MM.1S (cell line): ENCODE data around the gene POFUT2.

Source experiments
- EZH2 ChIP-seq: fragments of 300-600 bp; sonication (generic); optimal IDR thresholded peaks from 2 replicates; pipeline ENCODE3; 2017; ENCODE audit warnings: low read depth, mild to moderate bottlenecking, antibody characterized with exemption, low read length, mixed read lengths
- EZH2phosphoT487 ChIP-seq: fragments of 300-600 bp; sonication (generic); IDR thresholded peaks from 2 replicates; pipeline ENCODE4 v1.6.1; 2018; ENCODE audit warnings: antibody characterized with exemption, low read length
- TF ChIP-seq, protein P1 (sequence below): fragments of 300-600 bp; sonication (generic); IDR thresholded peaks from 2 replicates; pipeline ENCODE4 v1.5.1; 2016; ENCODE audit warnings: antibody characterized with exemption, low read length, mixed read lengths

DNA sequence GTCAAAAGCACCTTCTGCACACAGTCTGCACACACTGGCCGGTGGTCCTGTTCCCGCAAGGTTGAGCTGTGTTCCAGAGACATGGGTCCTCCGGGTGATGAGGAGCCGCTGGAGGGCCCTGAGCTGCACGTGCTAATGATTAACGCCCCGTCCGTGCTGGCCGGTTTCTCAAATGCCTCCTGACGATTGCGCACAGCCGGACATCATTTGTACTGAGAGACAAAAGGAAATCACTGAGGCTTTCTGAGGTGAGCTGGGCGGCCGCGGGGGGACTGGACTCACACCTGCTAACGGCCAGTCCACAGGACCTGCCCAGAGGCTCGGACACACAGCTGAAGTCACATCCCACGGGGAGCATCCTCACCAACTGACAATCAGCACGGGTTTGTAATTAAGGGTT, 29.2 kb downstream of the POFUT2 start:
- TF ChIP-seq, protein P1, sequence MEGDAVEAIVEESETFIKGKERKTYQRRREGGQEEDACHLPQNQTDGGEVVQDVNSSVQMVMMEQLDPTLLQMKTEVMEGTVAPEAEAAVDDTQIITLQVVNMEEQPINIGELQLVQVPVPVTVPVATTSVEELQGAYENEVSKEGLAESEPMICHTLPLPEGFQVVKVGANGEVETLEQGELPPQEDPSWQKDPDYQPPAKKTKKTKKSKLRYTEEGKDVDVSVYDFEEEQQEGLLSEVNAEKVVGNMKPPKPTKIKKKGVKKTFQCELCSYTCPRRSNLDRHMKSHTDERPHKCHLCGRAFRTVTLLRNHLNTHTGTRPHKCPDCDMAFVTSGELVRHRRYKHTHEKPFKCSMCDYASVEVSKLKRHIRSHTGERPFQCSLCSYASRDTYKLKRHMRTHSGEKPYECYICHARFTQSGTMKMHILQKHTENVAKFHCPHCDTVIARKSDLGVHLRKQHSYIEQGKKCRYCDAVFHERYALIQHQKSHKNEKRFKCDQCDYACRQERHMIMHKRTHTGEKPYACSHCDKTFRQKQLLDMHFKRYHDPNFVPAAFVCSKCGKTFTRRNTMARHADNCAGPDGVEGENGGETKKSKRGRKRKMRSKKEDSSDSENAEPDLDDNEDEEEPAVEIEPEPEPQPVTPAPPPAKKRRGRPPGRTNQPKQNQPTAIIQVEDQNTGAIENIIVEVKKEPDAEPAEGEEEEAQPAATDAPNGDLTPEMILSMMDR: no peak
- TF ChIP-seq EZH2: no peak
- no peak for TF ChIP-seq EZH2phosphoT487
